Smooth muscle cell (in vitro differentiated cells): ENCODE results near the gene CFAP20. TPM values are rescaled to one million over a fixed set of nuclear protein-coding genes. Genes with fewer than 3 reads are reported as not detected.

Source experiments
- DNase-seq: peaks from one replicate; lab custom pipeline; 2025; ENCODE audit not compliant: unreplicated experiment; lab: John Stamatoyannopoulos, UW
- H2AFZ ChIP-seq: fragments of 200-600 bp; sonication (generic); 2 replicates; pipeline ENCODE4 v1.6.0; 2016; ENCODE audit warnings: antibody characterized with exemption, low read depth, mild to moderate bottlenecking
- H3F3A ChIP-seq: fragments of 200-600 bp; sonication (generic); 2 replicates; pipeline ENCODE4 v1.6.0; 2017; ENCODE audit warnings: antibody characterized with exemption, low read depth
- H3K27ac ChIP-seq: fragments of 200-600 bp; sonication (generic); 2 replicates; pipeline ENCODE4 v1.5.1; 2016; ENCODE audit warnings: low read depth, mild to moderate bottlenecking
- H3K27me3 ChIP-seq: fragments of 200-600 bp; sonication (generic); 2 replicates; pipeline ENCODE4 v1.6.1; 2016; ENCODE audit warnings: low read depth, mild to moderate bottlenecking
- H3K36me3 ChIP-seq: fragments of 200-600 bp; sonication (generic); 2 replicates; pipeline ENCODE4 v1.5.1; 2016; ENCODE audit warnings: low read depth
- H3K4me1 ChIP-seq: fragments of 200-600 bp; sonication (generic); 2 replicates; pipeline ENCODE4 v1.5.1; 2016; ENCODE audit warnings: low read depth
- H3K4me2 ChIP-seq: fragments of 200-600 bp; sonication (generic); 2 replicates; pipeline ENCODE4 v1.6.0; 2016; ENCODE audit warnings: mild to moderate bottlenecking
- H3K4me3 ChIP-seq: fragments of 200-600 bp; sonication (generic); 2 replicates; pipeline ENCODE4 v1.5.1; 2016; ENCODE audit warnings: mild to moderate bottlenecking
- H3K79me2 ChIP-seq: fragments of 200-600 bp; sonication (generic); 2 replicates; pipeline ENCODE4 v1.6.0; 2016; ENCODE audit warnings: low read depth, mild to moderate bottlenecking
- H3K9ac ChIP-seq: fragments of 200-600 bp; sonication (generic); 2 replicates; pipeline ENCODE4 v1.6.0; 2016; ENCODE audit warnings: low read depth
- H3K9me3 ChIP-seq: fragments of 200-600 bp; sonication (generic); replicated peaks from 2 replicates; pipeline ENCODE4 v1.5.1; 2016; ENCODE audit warnings: low read depth
- H4K20me1 ChIP-seq: fragments of 200-600 bp; sonication (generic); 2 replicates; pipeline ENCODE4 v1.6.0; 2016; ENCODE audit warnings: low read depth
- WGBS: methylation state at CpG from one replicate; pipeline ENCODE4 v1.1.7; 2016; ENCODE audit warnings: low lambda C conversion rate; 5-methylcytosine and 5-hydroxymethylcytosine counted together
- polyA plus RNA-seq: library from polyadenylated mRNA; unstranded; fragments of >200 nt; fragmentation: Nextera tagmentation; extraction: Ambion mirVana; gene quantifications from 2 replicates; pipeline ENCODE4 v1.2.1, GENCODE V29; 2016
- total RNA-seq: library from RNA; depleted of rRNA; stranded (reverse); fragments of >200 nt; gene quantifications from 2 replicates; pipeline ENCODE4 v1.2.3, GENCODE V29; 2014
- TF ChIP-seq, protein P1 (sequence below): fragments of 200-600 bp; sonication (generic); IDR thresholded peaks from 2 replicates; pipeline ENCODE4 v1.5.1; 2017; ENCODE audit warnings: borderline replicate concordance, mild to moderate bottlenecking, antibody characterized with exemption; ENCODE audit not compliant: insufficient read depth, poor library complexity, severe bottlenecking

CFAP20 gene
- total and polyA plus RNA-seq, 2 experiments from 2014 or later, result 55.1 to 96.1 TPM

DNA sequence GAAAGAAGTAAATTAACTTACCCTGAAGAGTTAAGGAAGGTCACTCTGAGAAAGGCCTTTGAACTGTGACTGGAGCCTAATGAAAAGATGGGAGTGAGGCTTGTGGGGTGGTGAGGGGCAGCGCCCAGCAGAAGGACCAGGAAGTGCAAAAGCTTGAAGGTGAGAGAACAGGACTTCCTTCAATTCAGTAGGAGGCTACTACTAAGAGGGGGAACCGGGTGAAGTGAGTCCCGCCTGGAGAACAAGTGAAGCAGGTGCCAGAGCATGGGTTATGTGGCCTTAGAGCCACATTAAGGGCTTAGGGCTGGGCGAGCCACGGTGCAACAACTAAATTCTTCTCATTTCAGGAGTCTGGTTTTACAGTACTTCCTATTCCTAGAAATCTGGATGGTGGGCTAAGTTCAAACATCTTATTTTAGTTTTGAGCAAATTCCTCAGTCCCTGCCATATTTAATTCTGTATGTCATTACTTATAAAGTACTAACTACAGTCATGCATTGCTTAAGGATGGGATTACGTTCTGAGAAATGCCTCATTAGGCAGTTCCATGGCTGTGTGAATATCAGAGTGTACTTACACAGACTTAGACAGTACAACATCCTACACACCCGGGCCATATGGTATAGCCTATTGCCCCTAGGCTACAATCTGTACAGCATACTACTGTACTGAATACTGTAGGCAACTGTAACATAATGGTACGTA is 5.1 kb downstream of the CFAP20 start:
- Histone ChIP-seq H3K27me3 (no peaks in the 10 kb centered on the region), H3K79me2 (peaks cover 92% of the 10 kb centered on the region), H4K20me1 (peaks cover 94% of the 10 kb centered on the region), H3K27ac (peak overlapping the region; percentile 9), H3K9ac (no peak overlapping the region), H3K4me1 (peaks cover 34% of the 10 kb centered on the region), H3K36me3 (no peaks in the 10 kb centered on the region), H3K4me2 (no peak overlapping the region), H3F3A (peaks cover 9% of the 10 kb centered on the region), H3K9me3 (no peaks in the 10 kb centered on the region), H3K4me3 (no peak overlapping the region), H2AFZ (no peak overlapping the region)
- no peak for DNase-seq
- TF ChIP-seq, protein P1, sequence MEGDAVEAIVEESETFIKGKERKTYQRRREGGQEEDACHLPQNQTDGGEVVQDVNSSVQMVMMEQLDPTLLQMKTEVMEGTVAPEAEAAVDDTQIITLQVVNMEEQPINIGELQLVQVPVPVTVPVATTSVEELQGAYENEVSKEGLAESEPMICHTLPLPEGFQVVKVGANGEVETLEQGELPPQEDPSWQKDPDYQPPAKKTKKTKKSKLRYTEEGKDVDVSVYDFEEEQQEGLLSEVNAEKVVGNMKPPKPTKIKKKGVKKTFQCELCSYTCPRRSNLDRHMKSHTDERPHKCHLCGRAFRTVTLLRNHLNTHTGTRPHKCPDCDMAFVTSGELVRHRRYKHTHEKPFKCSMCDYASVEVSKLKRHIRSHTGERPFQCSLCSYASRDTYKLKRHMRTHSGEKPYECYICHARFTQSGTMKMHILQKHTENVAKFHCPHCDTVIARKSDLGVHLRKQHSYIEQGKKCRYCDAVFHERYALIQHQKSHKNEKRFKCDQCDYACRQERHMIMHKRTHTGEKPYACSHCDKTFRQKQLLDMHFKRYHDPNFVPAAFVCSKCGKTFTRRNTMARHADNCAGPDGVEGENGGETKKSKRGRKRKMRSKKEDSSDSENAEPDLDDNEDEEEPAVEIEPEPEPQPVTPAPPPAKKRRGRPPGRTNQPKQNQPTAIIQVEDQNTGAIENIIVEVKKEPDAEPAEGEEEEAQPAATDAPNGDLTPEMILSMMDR, result no peak
- WGBS, result 84% methylated on average over 8 of the region's 8 CpGs

DNA sequence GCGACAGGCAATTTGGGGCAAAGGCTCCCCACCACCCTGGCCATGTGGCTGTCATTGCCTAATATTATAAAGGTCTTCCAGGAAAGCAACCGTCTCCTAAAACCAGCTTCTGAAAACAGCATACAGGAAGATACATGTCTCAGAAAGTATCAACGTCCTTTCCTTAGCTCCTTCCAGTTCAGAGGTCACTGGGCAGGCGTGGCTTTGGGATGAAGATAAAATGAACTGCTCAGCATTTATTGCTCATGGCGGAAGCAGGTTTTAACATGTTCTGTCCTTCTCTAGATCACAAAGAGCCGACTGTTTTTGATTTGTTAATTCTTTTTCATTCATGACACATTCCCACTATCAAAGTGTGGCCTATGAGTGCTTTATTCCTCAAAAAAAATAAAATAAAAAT is 8.0 kb downstream of the CFAP20 start:
- H3F3A ChIP-seq, result peaks cover 9% of the 10 kb centered on the region
- H3K36me3 ChIP-seq, result no peaks in the 10 kb centered on the region
- peak overlapping the region; percentile 54 for H3K9ac ChIP-seq
- H3K27ac ChIP-seq, result peak overlapping the region; percentile 74
- 53% methylated on average over 6 of the region's 6 CpGs for WGBS
- TF ChIP-seq, protein P1, result no peak
- H2AFZ ChIP-seq, result no peak overlapping the region
- peak overlapping the region; percentile 82 for H3K4me2 ChIP-seq
- peaks cover 20% of the 10 kb centered on the region for H3K4me1 ChIP-seq
- peak overlapping the region; percentile 14 for H3K4me3 ChIP-seq
- DNase-seq, result no peak
- H3K79me2 ChIP-seq, result peaks cover 88% of the 10 kb centered on the region
- H3K9me3 ChIP-seq, result no peaks in the 10 kb centered on the region
- no peaks in the 10 kb centered on the region for H3K27me3 ChIP-seq
- H4K20me1 ChIP-seq, result peaks cover 98% of the 10 kb centered on the region

DNA sequence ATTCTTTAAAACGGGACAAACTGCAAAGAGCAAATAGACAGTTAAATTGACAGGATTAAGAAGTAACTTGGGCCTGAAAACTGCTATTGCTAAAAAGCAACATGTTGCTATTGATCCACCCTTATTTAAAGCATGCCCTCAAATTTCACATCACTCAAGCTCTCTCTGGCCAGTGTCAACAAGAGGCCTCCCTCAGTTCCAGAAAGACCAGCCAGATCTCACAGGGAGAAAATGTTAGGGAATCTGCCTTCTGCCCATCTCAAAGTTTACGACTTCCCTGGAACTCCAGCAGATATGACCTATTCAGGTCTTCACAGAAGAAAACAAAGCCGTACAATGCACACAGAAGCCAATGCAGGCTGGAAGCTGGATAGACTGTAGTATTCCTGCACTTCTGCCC is 8.9 kb downstream of the CFAP20 start:
- no peak for DNase-seq
- TF ChIP-seq, protein P1, result no peak
- Histone ChIP-seq H3K9ac (no peak overlapping the region), H3K9me3 (no peaks in the 10 kb centered on the region), H2AFZ (no peak overlapping the region), H3K4me1 (peaks cover 20% of the 10 kb centered on the region), H3K79me2 (peaks cover 79% of the 10 kb centered on the region), H3K4me3 (no peak overlapping the region), H3K27me3 (no peaks in the 10 kb centered on the region), H3K27ac (peak overlapping the region; percentile 74), H3K36me3 (no peaks in the 10 kb centered on the region), H4K20me1 (peaks cover 98% of the 10 kb centered on the region), H3K4me2 (no peak overlapping the region), H3F3A (peaks cover 9% of the 10 kb centered on the region)
- WGBS, result 38% methylated on average over 3 of the region's 3 CpGs

DNA sequence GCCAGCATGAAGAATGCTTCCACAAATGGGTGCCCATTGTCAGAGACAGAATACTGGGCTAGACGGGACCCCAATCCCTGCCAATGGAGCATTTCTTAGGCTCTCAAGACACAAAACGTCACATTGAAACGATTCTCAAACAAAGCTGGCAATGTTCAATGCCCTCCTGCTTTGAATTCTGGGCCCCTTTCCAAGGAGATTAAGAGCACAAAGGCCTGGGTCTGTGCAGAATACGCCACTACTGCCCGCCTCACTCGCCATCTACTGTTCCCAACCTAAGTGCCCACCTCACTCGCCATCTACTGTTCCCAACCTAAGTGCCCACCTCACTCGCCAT is 9.7 kb downstream of the CFAP20 start:
- Histone ChIP-seq H2AFZ (no peak overlapping the region), H3K4me3 (no peak overlapping the region), H4K20me1 (peaks cover 93% of the 10 kb centered on the region), H3K9me3 (no peaks in the 10 kb centered on the region), H3K4me1 (peaks cover 20% of the 10 kb centered on the region), H3F3A (peaks cover 9% of the 10 kb centered on the region), H3K79me2 (peaks cover 72% of the 10 kb centered on the region), H3K4me2 (peak overlapping the region; percentile 10), H3K9ac (no peak overlapping the region), H3K27ac (no peak overlapping the region), H3K36me3 (peaks cover 7% of the 10 kb centered on the region), H3K27me3 (no peaks in the 10 kb centered on the region)
- 98% methylated on average over 8 of the region's 8 CpGs for WGBS
- TF ChIP-seq, protein P1, result no peak
- DNase-seq, result no peak
